Adrenal gland (tissue), 5 donors: ENCODE results near the gene TSLP.

Experiments
- POLR2A ChIP-seq, 2 donors: fragments of 450-650 bp; IDR thresholded peaks; one replicate each; pipeline ENCODE4 v1.6.1; 2017; ENCODE audit warnings: antibody characterized with exemption in 2 of 2, mild to moderate bottlenecking in 2 of 2, moderate library complexity in 1 of 2
- TF ChIP-seq, protein P1 (sequence below), 6 experiments: fragments of 450-650 bp in 4 of 6; fragments of 200-600 bp in 2 of 6; sonication (generic) in 1 of 6; IDR thresholded peaks; 1 replicate in 5 of 6; 2 replicates in 1 of 6; pipeline versions ENCODE4 v1.5.1 to v1.8.0; 2016 to 2021; ENCODE audit warnings: antibody characterized with exemption in 6 of 6, mild to moderate bottlenecking in 2 of 6, moderate library complexity in 1 of 6
- donor health status: DM: no; HTN: no; CAD: no.

DNA sequence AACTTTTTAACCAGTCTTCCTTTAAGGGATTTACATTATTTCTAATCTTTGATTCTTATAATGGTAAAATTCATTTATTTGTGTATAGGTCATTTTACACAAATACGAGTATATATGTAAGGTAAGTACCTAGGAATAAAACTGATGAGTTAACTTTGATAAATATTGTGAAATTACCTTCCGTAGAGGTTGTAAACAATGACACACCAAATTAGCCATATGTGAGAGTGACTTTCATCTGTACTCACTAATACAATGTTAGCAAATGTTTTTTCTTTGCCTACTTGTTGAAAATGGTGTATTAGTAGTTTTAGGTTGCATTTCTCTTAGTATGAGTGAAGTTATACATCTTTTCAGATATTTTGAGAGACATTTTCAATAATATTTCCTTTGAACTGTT, 42.6 kb upstream of the TSLP start:
- TF ChIP-seq, protein P1, sequence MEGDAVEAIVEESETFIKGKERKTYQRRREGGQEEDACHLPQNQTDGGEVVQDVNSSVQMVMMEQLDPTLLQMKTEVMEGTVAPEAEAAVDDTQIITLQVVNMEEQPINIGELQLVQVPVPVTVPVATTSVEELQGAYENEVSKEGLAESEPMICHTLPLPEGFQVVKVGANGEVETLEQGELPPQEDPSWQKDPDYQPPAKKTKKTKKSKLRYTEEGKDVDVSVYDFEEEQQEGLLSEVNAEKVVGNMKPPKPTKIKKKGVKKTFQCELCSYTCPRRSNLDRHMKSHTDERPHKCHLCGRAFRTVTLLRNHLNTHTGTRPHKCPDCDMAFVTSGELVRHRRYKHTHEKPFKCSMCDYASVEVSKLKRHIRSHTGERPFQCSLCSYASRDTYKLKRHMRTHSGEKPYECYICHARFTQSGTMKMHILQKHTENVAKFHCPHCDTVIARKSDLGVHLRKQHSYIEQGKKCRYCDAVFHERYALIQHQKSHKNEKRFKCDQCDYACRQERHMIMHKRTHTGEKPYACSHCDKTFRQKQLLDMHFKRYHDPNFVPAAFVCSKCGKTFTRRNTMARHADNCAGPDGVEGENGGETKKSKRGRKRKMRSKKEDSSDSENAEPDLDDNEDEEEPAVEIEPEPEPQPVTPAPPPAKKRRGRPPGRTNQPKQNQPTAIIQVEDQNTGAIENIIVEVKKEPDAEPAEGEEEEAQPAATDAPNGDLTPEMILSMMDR (IDR thresholded peaks at IDR 0.05), result no peak
- TF ChIP-seq POLR2A (IDR thresholded peaks at IDR 0.05), result no peak
